ENCODE results near the gene PPP2R2B. TPM values are rescaled to one million over a fixed set of nuclear protein-coding genes. Genes with fewer than 3 reads are reported as not detected.

The PPP2R2B gene
- polyA plus RNA-seq, 3 donors, result 0.08 TPM; not detected in 2

DNA sequence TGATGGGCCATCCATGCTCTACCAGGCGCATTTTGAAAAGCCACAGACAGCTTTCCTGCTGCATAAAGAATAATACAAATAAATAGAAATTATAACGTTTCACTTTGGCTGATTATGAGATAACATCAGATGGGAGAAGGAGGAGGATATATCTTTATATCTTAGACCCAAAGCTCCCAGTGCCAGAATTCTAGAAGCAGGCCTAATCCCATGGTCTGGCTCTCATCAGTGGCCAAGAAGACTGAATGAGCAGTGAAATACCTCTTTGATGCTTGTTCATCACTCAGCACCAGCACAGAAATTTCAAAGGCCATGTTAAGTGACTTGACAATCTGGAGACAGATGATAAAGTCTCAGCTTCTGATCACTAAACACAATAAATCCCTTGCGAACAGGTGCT is 107.6 kb downstream of the PPP2R2B start:
- no peaks in the 10 kb centered on the region for H3K27me3 Mint-ChIP-seq (ENCODE audit: low read depth in 3 of 3)
- Histone ChIP-seq H3K79me2 (ENCODE audit: insufficient read depth, low read length) (no peaks in the 10 kb centered on the region), H3K27me3 (ENCODE audit: control insufficient read depth in 2 of 2, insufficient read depth in 2 of 2, low read length in 2 of 2) (no peaks in the 10 kb centered on the region), H3K4me1 (ENCODE audit: control insufficient read depth in 1 of 2, insufficient read depth in 2 of 2, low read length in 2 of 2) (no peaks in the 10 kb centered on the region), H4K20me1 (ENCODE audit: insufficient read depth, low read length) (no peaks in the 10 kb centered on the region), H3K4me2 (replicated peaks; ENCODE audit: extremely low read depth, low read length, poor library complexity, severe bottlenecking) (no peak overlapping the region), H3K36me3 (replicated peaks in 1 of 2; ENCODE audit: control insufficient read depth in 1 of 2, insufficient read depth in 2 of 2, low read length in 2 of 2) (no peaks in the 10 kb centered on the region), H3K9me3 (replicated peaks in 1 of 2; ENCODE audit: control insufficient read depth in 1 of 2, insufficient read depth in 1 of 2, low read length in 2 of 2) (no peaks in the 10 kb centered on the region), H3K4me3 (replicated peaks in 1 of 3; ENCODE audit: low read depth in 2 of 3, low read length in 3 of 3) (no peak overlapping the region), H3K27ac (ENCODE audit: low read depth in 1 of 2, low read length in 2 of 2) (no peak overlapping the region), H3K9ac (ENCODE audit: insufficient read depth, low read length, poor library complexity, severe bottlenecking) (no peak overlapping the region), H2AFZ (ENCODE audit: insufficient read depth, low read depth, low read length, poor library complexity, severe bottlenecking) (no peak overlapping the region)
- H3K9me3 Mint-ChIP-seq, result peaks cover 0 to 11% (median 5%) of the 10 kb centered on the region in 7 donors
- DNase-seq, result no peak
- no peaks in the 10 kb centered on the region for H3K36me3 Mint-ChIP-seq
- no CpG with 5 or more reads among the region's 3 CpGs for WGBS (ENCODE audit: insufficient coverage)
- TF ChIP-seq, protein P1, sequence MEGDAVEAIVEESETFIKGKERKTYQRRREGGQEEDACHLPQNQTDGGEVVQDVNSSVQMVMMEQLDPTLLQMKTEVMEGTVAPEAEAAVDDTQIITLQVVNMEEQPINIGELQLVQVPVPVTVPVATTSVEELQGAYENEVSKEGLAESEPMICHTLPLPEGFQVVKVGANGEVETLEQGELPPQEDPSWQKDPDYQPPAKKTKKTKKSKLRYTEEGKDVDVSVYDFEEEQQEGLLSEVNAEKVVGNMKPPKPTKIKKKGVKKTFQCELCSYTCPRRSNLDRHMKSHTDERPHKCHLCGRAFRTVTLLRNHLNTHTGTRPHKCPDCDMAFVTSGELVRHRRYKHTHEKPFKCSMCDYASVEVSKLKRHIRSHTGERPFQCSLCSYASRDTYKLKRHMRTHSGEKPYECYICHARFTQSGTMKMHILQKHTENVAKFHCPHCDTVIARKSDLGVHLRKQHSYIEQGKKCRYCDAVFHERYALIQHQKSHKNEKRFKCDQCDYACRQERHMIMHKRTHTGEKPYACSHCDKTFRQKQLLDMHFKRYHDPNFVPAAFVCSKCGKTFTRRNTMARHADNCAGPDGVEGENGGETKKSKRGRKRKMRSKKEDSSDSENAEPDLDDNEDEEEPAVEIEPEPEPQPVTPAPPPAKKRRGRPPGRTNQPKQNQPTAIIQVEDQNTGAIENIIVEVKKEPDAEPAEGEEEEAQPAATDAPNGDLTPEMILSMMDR (IDR thresholded peaks at IDR 0.05), result no peak
- no peak overlapping the region for H3K27ac Mint-ChIP-seq
- H3K4me3 Mint-ChIP-seq, result no peak overlapping the region
- intact Hi-C loops (cut with micrococcal nuclease), result no loop called here
- H3K4me1 Mint-ChIP-seq, result no peaks in the 10 kb centered on the region

DNA sequence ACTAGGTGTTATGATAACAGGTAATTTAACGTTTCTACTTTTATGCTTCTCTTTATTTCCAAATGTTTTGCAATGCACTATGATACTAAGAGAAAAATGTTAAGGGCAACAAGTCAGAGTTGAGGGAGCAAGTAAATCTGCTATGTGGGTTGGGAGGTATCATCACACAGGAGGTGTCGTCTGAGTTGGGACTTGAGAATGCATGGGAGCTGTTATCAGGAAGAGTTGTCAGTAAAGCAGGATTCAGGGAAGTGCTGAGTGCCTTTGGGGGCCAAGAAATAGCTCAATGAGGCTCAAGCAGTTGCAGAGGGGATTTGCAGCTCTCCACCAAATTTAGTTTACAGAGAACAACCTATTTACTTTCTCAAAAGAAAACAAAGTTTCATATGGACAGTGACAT is 108.0 kb downstream of the PPP2R2B start:
- no CpG with 5 or more reads among the region's 2 CpGs for WGBS (ENCODE audit: insufficient coverage)
- H3K27me3 Mint-ChIP-seq (ENCODE audit: low read depth in 3 of 3), result no peaks in the 10 kb centered on the region
- Histone ChIP-seq H3K4me2 (replicated peaks; ENCODE audit: extremely low read depth, low read length, poor library complexity, severe bottlenecking) (no peak overlapping the region), H3K9ac (ENCODE audit: insufficient read depth, low read length, poor library complexity, severe bottlenecking) (no peak overlapping the region), H3K27me3 (ENCODE audit: control insufficient read depth in 2 of 2, insufficient read depth in 2 of 2, low read length in 2 of 2) (no peaks in the 10 kb centered on the region), H3K79me2 (ENCODE audit: insufficient read depth, low read length) (no peaks in the 10 kb centered on the region), H3K27ac (ENCODE audit: low read depth in 1 of 2, low read length in 2 of 2) (no peak overlapping the region), H3K36me3 (replicated peaks in 1 of 2; ENCODE audit: control insufficient read depth in 1 of 2, insufficient read depth in 2 of 2, low read length in 2 of 2) (no peaks in the 10 kb centered on the region), H3K4me1 (ENCODE audit: control insufficient read depth in 1 of 2, insufficient read depth in 2 of 2, low read length in 2 of 2) (no peaks in the 10 kb centered on the region), H4K20me1 (ENCODE audit: insufficient read depth, low read length) (no peaks in the 10 kb centered on the region), H3K4me3 (replicated peaks in 1 of 3; ENCODE audit: low read depth in 2 of 3, low read length in 3 of 3) (no peak overlapping the region), H3K9me3 (replicated peaks in 1 of 2; ENCODE audit: control insufficient read depth in 1 of 2, insufficient read depth in 1 of 2, low read length in 2 of 2) (no peaks in the 10 kb centered on the region), H2AFZ (ENCODE audit: insufficient read depth, low read depth, low read length, poor library complexity, severe bottlenecking) (no peak overlapping the region)
- intact Hi-C loops (cut with micrococcal nuclease), result no loop called here
- no peak overlapping the region for H3K4me3 Mint-ChIP-seq
- no peak overlapping the region for H3K27ac Mint-ChIP-seq
- no peaks in the 10 kb centered on the region for H3K36me3 Mint-ChIP-seq
- DNase-seq, result no peak
- TF ChIP-seq, protein P1 (IDR thresholded peaks at IDR 0.05), result no peak
- H3K4me1 Mint-ChIP-seq, result no peaks in the 10 kb centered on the region
- H3K9me3 Mint-ChIP-seq, result peaks cover 0 to 8% (median 5%) of the 10 kb centered on the region in 7 donors
